ENCODE measurements around the gene AKAP1.
"Not testable (repeated sequence)": the region's sequence is repeated elsewhere in the genome, so short reads cannot be mapped to it uniquely, and the experiment has no call there.

Gene AKAP1

GRCh38 chr17:57078274-57078673 is 6.8 kb upstream of the AKAP1 start:
- DNase-seq, result no peak

- no peak for DNase-seq
Measured at GRCh38 chr17:57080718-57081117, 4.3 kb upstream of the AKAP1 start.

DNA sequence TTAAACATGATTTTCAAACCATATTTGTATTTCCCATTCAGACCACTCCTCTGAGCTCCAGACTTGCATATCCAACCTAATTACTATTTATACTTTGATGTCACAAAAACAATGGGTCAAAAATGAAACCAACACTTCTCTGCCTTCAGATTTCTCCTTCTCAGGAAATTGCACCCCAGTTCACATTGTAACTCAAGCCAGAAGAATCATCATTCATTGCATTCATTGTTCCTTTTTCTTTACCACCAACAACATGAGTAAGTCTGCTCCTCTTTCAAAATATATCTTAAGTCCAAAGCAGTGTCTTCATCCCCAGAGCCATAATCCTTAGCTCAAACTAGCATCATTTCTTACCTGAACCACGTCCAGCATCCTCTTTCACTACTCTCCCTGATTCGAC is 2.6 kb upstream of the AKAP1 start:
- no peak for DNase-seq

DNA sequence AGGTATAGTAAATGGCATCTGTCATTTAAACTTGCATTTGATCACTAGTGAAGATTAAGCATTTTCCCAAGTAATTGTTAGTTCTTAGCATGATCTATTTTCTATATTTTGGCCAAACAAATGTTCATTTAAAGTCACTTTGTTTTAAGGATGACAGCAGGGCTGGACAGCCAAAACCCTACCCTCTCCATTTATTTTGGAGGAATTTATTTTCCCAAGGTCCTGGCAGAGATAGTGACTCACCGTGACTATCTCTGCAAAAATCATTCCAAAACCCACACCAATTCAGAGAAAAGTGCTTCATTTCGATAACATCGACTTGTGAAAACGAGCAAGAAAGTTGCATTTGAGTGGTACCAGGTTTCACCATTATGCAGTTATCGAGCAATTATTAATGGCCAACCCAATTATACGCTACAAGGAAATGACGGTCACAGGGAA is 665 bp upstream of the AKAP1 start:
- DNase-seq, result no peak

GRCh38 chr17:57085448-57086068 is 512 bp downstream of the AKAP1 start:
- peak; percentile 41 for DNase-seq

DNA sequence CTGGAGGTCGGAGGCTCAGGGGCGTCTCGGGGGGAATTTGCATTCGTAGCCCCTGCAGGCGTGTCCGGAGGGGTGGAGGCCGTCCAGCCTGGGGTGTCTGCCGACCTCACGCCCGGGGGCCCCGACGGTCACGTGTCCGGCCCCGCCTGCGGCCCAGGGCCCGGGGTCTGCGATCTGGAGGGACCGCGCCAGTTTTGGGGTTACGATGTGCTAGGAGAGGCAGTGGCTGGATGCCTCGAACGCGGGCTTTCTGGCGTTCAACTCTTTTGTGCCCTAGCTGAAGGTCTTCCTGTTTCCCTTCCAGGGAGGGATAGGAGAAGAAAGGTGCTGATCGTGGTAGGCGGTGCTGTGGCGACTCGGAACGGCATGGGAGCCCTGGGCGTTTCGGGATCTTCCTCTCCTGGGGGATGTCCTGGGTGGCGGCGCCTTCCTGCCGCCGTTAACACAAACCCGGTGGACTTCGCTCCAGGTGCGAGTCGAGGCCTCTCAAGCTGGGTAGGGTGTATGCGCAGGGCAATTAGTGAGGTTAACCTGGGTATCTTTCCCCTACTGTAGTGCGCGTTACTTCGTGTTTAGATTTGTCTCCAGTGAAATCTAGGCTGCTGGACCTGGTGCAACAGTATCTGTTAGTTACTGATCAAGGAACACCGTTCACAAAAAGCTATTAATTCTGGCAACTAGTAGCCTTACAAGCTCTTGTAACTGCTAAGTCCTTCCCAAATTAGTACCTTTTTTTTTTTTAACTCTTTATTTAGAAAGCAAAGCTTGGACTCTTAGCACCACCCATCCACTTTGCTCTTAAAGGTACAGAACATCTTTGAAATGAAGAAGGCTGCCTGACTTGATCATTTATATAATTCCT is 1.3 kb downstream of the AKAP1 start:
- DNase-seq, result peak; percentile 4

- no peak for DNase-seq
Measured at GRCh38 chr17:57088298-57088697, 3.3 kb downstream of the AKAP1 start.

- DNase-seq, result no peak
Measured at GRCh38 chr17:57089391-57089790, 4.3 kb downstream of the AKAP1 start.

- DNase-seq, result no peak
Measured at GRCh38 chr17:57090560-57091185, 5.6 kb downstream of the AKAP1 start.

DNA sequence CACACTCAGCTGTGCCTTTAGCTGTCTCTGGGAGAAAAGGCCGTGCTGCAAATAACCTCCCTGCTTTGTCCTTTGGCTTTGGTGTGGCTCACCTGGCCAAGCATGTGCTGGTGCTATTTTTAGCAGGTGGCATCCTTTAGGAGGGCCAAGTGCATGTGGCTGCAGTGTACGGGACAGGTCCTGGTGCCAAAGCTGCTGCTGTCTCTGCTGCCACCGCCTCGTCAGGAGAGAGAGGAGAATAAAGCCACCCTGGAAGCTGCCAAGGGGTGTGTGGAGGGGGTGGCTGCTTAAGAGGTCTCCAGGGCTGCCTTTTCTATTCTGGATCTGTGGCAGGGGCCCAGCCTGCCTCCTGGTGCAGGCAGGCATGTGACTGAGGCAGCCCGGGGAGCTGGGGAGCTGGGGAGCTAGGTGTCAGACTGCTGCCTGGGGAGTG is 6.2 kb downstream of the AKAP1 start:
- no peak for DNase-seq

DNA sequence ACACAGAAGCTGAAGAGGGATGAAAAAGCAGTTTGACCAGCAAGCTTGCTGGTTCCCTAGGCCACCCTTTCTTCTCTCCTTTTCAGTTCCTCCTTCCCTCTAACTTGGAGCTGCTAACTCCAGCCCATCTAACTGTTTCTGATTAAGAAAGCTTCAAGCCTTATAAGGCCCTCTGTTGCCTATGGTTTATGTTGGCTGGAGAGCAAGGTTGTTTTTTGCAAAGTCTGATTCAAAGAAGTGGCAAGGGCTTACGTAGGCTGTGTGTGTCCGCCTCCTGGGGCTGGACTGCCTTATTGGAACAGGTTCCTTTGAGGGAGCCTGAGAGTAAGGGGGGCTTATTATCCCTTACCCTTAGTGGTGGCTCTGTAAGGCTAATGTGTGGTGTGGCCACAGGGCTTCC is 7.1 kb downstream of the AKAP1 start:
- DNase-seq, result no peak

DNA sequence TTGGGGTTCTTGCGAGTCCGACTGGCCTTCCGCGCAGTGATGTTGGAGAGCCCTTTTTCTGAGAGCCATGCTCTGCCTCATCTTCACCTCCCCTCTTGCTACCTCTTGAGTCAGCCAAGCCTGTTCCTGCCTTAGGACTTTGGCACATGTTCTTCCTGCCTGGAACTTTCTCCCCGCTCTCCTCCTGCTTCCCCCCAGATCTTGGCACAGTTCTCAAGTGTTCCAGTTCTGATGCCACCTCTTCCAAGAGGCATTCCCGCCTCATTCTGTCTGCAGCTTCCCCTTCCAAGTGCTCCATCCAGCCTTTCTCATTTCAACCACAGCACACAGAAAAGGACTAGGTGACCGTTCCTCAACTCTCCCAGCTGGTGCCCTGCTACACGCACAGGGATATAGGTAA is 7.7 kb downstream of the AKAP1 start:
- DNase-seq, result no peak

- no peak for DNase-seq
Measured at GRCh38 chr17:57096472-57097202, 11.6 kb downstream of the AKAP1 start.

DNA sequence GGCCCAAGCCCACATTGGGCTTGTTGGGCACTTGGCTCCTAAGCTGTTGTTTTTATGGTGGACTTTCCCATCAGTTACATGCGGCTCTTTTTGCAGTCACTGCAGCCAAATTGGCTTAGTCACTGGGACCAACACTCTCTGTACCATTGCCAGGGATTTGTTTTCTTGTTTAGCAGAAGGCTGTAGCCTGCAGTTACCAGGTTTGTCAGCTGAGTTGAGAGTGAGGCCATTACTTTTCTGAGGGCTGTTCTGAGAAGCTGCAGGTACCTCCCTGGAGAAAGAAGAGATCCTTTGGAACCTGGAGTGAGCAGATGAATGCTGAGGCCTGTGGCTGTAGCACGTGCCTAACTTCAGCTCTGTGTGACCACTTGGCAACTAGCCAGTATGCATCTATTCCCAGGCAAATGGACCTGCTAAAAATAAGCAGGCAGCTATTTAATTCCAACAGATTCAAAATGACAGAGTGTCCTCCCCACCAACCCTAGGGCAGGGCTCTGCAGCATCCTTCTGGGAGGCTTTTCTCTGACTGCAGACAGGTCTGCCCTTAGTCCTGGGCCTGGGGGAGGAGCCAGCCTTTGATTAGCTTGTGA is 12.9 kb downstream of the AKAP1 start:
- DNase-seq, result no peak

GRCh38 chr17:57099165-57099564 is 14.1 kb downstream of the AKAP1 start:
- DNase-seq, result no peak

DNA sequence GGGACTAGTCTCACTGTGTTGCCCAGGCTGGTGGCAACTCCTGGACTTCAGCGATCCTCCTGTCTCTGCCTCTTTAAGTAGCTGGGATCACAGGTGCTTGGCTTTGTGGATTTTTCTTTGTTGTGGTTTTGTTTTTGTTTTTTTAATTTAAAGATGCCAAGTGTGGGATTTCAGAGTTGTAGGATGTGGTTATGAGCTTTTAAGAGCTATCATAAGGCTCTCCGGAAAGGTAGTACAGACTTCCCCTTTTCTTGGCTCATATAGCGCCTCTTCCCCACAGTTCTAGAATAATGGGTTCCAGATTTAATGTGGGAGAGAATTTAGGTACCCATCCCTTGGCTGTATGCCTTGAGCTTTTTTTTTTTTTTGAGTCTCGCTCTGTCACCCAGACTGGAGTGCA is 17.1 kb downstream of the AKAP1 start:
- no peak for DNase-seq

- not testable (repeated sequence) for DNase-seq
Measured at GRCh38 chr17:57102660-57103059, 17.6 kb downstream of the AKAP1 start.

DNA sequence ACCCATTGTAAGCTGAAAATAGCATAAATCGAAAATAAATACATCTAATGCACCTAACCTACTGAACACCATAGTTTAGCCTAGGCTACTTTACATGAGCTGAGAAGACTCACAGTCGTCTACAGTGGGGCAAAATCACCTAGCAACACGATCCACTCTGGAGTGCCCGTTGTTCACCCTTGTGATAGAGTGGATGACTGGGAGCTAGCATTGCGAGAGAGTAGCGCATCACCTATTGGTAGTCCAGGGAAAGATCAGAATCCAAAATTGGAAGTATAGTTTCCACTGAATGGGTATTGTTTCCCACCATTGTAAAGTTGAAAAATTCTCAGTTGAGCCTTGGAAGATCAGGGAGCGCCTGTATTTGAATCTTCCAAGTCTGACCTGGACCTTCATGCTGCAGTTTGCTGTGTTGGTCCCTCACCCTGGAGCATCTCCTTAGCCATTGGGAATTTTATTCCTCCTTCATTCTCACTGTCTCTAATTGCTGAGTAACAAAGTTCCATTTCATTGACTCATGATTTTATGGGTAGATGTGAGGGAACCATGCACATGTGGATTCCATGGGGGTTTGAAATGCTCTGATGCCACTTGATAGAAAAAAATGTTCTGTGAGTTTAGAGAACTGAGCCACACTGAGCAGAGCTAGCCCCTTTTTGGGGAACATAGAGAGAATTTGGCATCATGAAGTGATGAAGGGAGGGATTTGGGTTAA is 19.6 kb downstream of the AKAP1 start:
- no peak for DNase-seq

DNA sequence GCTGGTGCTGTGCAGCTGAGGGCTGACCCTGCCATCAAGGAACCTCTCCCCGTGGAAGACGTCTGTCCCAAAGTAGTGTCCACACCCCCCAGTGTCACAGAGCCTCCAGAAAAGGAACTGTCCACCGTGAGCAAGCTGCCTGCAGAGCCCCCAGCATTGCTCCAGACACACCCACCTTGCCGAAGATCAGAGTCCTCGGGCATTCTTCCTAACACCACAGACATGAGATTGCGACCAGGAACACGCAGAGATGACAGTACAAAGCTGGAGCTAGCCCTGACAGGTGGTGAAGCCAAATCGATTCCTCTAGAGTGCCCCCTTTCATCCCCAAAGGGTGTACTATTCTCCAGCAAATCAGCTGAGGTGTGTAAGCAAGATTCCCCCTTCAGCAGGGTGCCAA is 20.5 kb downstream of the AKAP1 start:
- DNase-seq, result no peak

GRCh38 chr17:57106107-57106835 is 21.2 kb downstream of the AKAP1 start:
- DNase-seq, result no peak

DNA sequence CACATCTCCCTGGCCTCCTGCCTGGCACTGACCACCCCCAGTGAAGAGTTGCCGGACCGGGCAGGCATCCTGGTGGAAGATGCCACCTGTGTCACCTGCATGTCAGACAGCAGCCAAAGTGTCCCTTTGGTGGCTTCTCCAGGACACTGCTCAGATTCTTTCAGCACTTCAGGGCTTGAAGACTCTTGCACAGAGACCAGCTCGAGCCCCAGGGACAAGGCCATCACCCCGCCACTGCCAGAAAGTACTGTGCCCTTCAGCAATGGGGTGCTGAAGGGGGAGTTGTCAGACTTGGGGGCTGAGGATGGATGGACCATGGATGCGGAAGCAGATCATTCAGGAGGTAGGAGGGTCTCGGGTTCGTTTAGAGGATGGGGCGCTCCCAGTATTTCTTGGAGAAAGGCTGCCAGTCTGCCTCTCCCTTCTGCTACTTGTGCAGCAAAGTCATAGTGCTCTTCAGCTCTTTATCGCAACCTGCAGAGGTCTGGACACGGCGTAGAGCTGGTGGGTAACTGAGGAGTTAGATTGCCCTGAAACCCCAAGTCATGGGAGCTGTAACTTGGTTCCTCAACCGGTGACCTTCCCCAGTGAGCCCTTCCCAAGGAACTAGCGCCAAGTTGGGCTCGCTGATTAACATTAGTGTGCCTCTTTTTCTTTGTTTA is 21.9 kb downstream of the AKAP1 start:
- DNase-seq, result no peak
